H1 (cell line): ENCODE results near the gene LCORL. TPM values are rescaled to one million over a fixed set of nuclear protein-coding genes. Genes with fewer than 3 reads are reported as not detected.

ENCODE experiments used
- CTCF ChIA-PET: fragments of 300-600 bp; sonication (Branson Sonifier 250); formaldehyde crosslinking; loops from one replicate; lab custom pipeline; 2021; ENCODE audit not compliant: partially characterized antibody; lab: Charles Lee
- POLR2A ChIA-PET: fragments of 300-600 bp; sonication (Branson Sonifier 250); formaldehyde crosslinking; loops from one replicate; lab custom pipeline; 2021; ENCODE audit warnings: inconsistent platforms; ENCODE audit not compliant: partially characterized antibody; lab: Charles Lee
- DNase-seq, 2 experiments: peaks; one replicate each; pipeline versions ENCODE4 v3.0.0 to v3.0.0-alpha.2; 2010 to 2022; ENCODE audit warnings: low spot score in 2 of 2, low read depth in 1 of 2, mixed read lengths in 1 of 2
- FAIRE-seq: peaks from 2 replicates; lab custom pipeline; 2011; peaks lifted over from hg19 to GRCh38; lab: Jason Lieb, UNC
- H2AFZ ChIP-seq: 2 replicates; pipeline ENCODE4 v1.8.1; 2012; ENCODE audit warnings: low read length, inconsistent platforms
- H2AK5ac ChIP-seq: 2 replicates; pipeline ENCODE4 v1.6.1; 2013; ENCODE audit warnings: low read depth, low read length
- H2BK120ac ChIP-seq: replicated peaks from 2 replicates; pipeline ENCODE3; 2013; ENCODE audit warnings: low read depth, low read length, inconsistent platforms
- H2BK12ac ChIP-seq: 2 replicates; pipeline ENCODE4 v1.6.1; 2013; ENCODE audit warnings: low read depth, low read length
- H2BK15ac ChIP-seq: 2 replicates; pipeline ENCODE4 v1.6.1; 2013; ENCODE audit warnings: low read length
- H2BK20ac ChIP-seq: 2 replicates; pipeline ENCODE4 v1.6.1; 2013; ENCODE audit warnings: low read length
- H2BK5ac ChIP-seq: 2 replicates; pipeline ENCODE4 v1.6.1; 2013; ENCODE audit warnings: low read depth, low read length
- H3K14ac ChIP-seq: 2 replicates; pipeline ENCODE4 v1.6.1; 2013; ENCODE audit warnings: inconsistent platforms; ENCODE audit not compliant: insufficient read length
- H3K18ac ChIP-seq: 2 replicates; pipeline ENCODE4 v1.6.1; 2013; ENCODE audit warnings: low read length; ENCODE audit errors: extremely low read depth
- H3K23ac ChIP-seq: 2 replicates; pipeline ENCODE4 v1.6.1; 2013; ENCODE audit warnings: inconsistent platforms; ENCODE audit not compliant: insufficient read length
- H3K23me2 ChIP-seq: 2 replicates; pipeline ENCODE4 v1.6.1; 2013; ENCODE audit warnings: low read depth, low read length
- H3K27ac ChIP-seq: 2 replicates; pipeline ENCODE4 v1.6.1; 2011; ENCODE audit warnings: low read depth, low read length, inconsistent platforms
- H3K27me3 ChIP-seq, 4 experiments: replicated peaks in 1 of 4; 1 replicate in 1 of 4; 2 replicates in 3 of 4; pipeline versions ENCODE4 v1.6.1 to v1.8.1; 2011 to 2013; ENCODE audit warnings: low read length in 3 of 4, mild to moderate bottlenecking in 3 of 4, inconsistent platforms in 2 of 4, mixed read lengths in 2 of 4, moderate library complexity in 1 of 4; ENCODE audit not compliant: control insufficient read depth in 3 of 4, insufficient read depth in 3 of 4; ENCODE audit errors: extremely low read depth in 1 of 4
- H3K36me3 ChIP-seq, 4 experiments: 2 replicates each; pipeline versions ENCODE4 v1.6.1 to v1.8.1; 2011 to 2013; ENCODE audit warnings: mild to moderate bottlenecking in 4 of 4, low read length in 3 of 4, moderate library complexity in 2 of 4, control low read depth in 1 of 4, inconsistent platforms in 1 of 4; ENCODE audit not compliant: insufficient read depth in 4 of 4, control insufficient read depth in 2 of 4
- H3K4ac ChIP-seq: replicated peaks from 2 replicates; pipeline ENCODE3; 2013; ENCODE audit warnings: low read length, low read depth, mixed read lengths, inconsistent platforms; ENCODE audit not compliant: insufficient read length
- H3K4me1 ChIP-seq, 4 experiments: replicated peaks in 1 of 4; 1 replicate in 1 of 4; 2 replicates in 3 of 4; pipeline versions ENCODE4 v1.6.1 to v1.8.1; 2011 to 2013; ENCODE audit warnings: low read length in 3 of 4, inconsistent platforms in 2 of 4, mixed read lengths in 1 of 4; ENCODE audit not compliant: insufficient read depth in 4 of 4, control insufficient read depth in 3 of 4
- H3K4me2 ChIP-seq, 2 experiments: 2 replicates each; pipeline versions ENCODE4 v1.6.1 to v1.8.1; 2011 to 2013; ENCODE audit warnings: low read depth in 2 of 2, low read length in 2 of 2, control low read depth in 1 of 2, inconsistent platforms in 1 of 2, mild to moderate bottlenecking in 1 of 2; ENCODE audit not compliant: insufficient read depth in 1 of 2
- H3K4me3 ChIP-seq, 4 experiments: fragments of 200-600, 300-600 bp in 1 of 4; sonication (generic), shearing (Covaris generic), sonication (Bioruptor Twin) in 1 of 4; 2 replicates each; pipeline versions ENCODE4 v1.5.1 to v1.8.1; 2011 to 2016; ENCODE audit warnings: low read length in 4 of 4, low read depth in 3 of 4, control low read depth in 2 of 4, inconsistent platforms in 2 of 4, mild to moderate bottlenecking in 2 of 4, mixed read lengths in 1 of 4, moderate library complexity in 1 of 4; ENCODE audit not compliant: insufficient read depth in 2 of 4; ENCODE audit errors: extremely low read depth in 1 of 4
- H3K56ac ChIP-seq: replicated peaks from 2 replicates; pipeline ENCODE3; 2013; ENCODE audit warnings: low read depth, mild to moderate bottlenecking, mixed read lengths, low read length, inconsistent platforms; ENCODE audit not compliant: insufficient read length
- H3K79me1 ChIP-seq: 2 replicates; pipeline ENCODE4 v1.6.1; 2013; ENCODE audit warnings: low read depth, low read length, control low read depth
- H3K79me2 ChIP-seq, 2 experiments: 2 replicates each; pipeline versions ENCODE4 v1.6.1 to v1.8.1; 2012 to 2013; ENCODE audit warnings: low read length in 2 of 2, mild to moderate bottlenecking in 2 of 2, inconsistent platforms in 1 of 2; ENCODE audit not compliant: insufficient read depth in 2 of 2, control insufficient read depth in 1 of 2
- H3K9ac ChIP-seq, 4 experiments: replicated peaks in 1 of 4; 1 replicate in 1 of 4; 2 replicates in 3 of 4; pipeline versions ENCODE4 v1.6.1 to v1.8.1; 2011 to 2013; ENCODE audit warnings: low read depth in 3 of 4, low read length in 3 of 4, control low read depth in 2 of 4, mild to moderate bottlenecking in 2 of 4, moderate library complexity in 2 of 4, inconsistent platforms in 1 of 4; ENCODE audit errors: extremely low read depth in 1 of 4
- H3K9me3 ChIP-seq, 2 experiments: 2 replicates each; pipeline versions ENCODE4 v1.6.1 to v1.8.1; 2012 to 2013; ENCODE audit warnings: mild to moderate bottlenecking in 2 of 2, moderate library complexity in 2 of 2, control low read depth in 1 of 2, inconsistent platforms in 1 of 2, low read depth in 1 of 2, low read length in 1 of 2, mixed read lengths in 1 of 2; ENCODE audit not compliant: insufficient read depth in 2 of 2
- H4K20me1 ChIP-seq, 2 experiments: replicated peaks in 1 of 2; 2 replicates each; pipeline versions ENCODE3 to v1.8.1; 2011 to 2013; ENCODE audit warnings: inconsistent platforms in 2 of 2, low read length in 2 of 2, mild to moderate bottlenecking in 1 of 2; ENCODE audit not compliant: insufficient read depth in 2 of 2, control insufficient read depth in 1 of 2
- H4K5ac ChIP-seq: 2 replicates; pipeline ENCODE4 v1.6.1; 2013; ENCODE audit warnings: low read length, low read depth, mixed read lengths, inconsistent platforms; ENCODE audit not compliant: insufficient read length
- H4K8ac ChIP-seq: 2 replicates; pipeline ENCODE4 v1.8.0; 2013; ENCODE audit warnings: mild to moderate bottlenecking, moderate library complexity, low read length, inconsistent platforms; ENCODE audit not compliant: insufficient read depth; ENCODE audit errors: extremely low read depth
- H4K91ac ChIP-seq: replicated peaks from 2 replicates; pipeline ENCODE3; 2013; ENCODE audit warnings: low read length, mixed read lengths, inconsistent platforms; ENCODE audit not compliant: insufficient read length
- CEBPB ChIP-seq: IDR thresholded peaks from 2 replicates; pipeline ENCODE4 v1.6.1; 2012; ENCODE audit warnings: low read depth, low read length
- EGR1 ChIP-seq: IDR thresholded peaks from 2 replicates; pipeline ENCODE4 v1.6.1; 2011; ENCODE audit warnings: low read depth, low read length, borderline replicate concordance
- JUND ChIP-seq: IDR thresholded peaks from 2 replicates; pipeline ENCODE4 v1.6.1; 2011; ENCODE audit warnings: mild to moderate bottlenecking, improper control_type of control experiment, low read length
- POLR2A ChIP-seq, 2 experiments: IDR thresholded peaks; 1 replicate in 1 of 2; 2 replicates in 1 of 2; pipeline ENCODE4 v1.6.1; 2011; ENCODE audit warnings: low read depth in 2 of 2, low read length in 2 of 2, mild to moderate bottlenecking in 2 of 2; ENCODE audit errors: control extremely low read depth in 1 of 2
- POU5F1 ChIP-seq: IDR thresholded peaks from 2 replicates; pipeline ENCODE4 v1.6.1; 2011; ENCODE audit warnings: low read depth, mild to moderate bottlenecking, low read length, moderate library complexity
- WGBS, 2 experiments: shearing (Covaris generic) in 1 of 2; methylation state at CpG; one replicate each; pipeline versions ENCODE4 v1.1.6 to v1.1.7; 2013 to 2015; ENCODE audit warnings: low lambda C conversion rate in 2 of 2, mixed read lengths in 2 of 2, inconsistent platforms in 1 of 2, low coverage in 1 of 2, missing lambda C conversion rate in 1 of 2; ENCODE audit not compliant: insufficient replicate concordance in 2 of 2, insufficient coverage in 1 of 2, insufficient read length in 1 of 2; ENCODE audit errors: extremely low coverage in 1 of 2, missing lambda C conversion rate in 1 of 2; 5-methylcytosine and 5-hydroxymethylcytosine counted together
- polyA plus RNA-seq, 7 experiments: library from polyadenylated mRNA; depleted of rRNA in 3 of 7; stranded (reverse) in 5 of 7; unstranded in 2 of 7; fragments of >200 nt in 5 of 7; fragments of 200-250 nt in 2 of 7; gene quantifications; 1 replicate in 5 of 7; 2 replicates in 1 of 7; 4 replicates in 1 of 7; pipeline versions ENCODE4 v1.2.1 to v1.2.3, GENCODE V29; 2011 to 2013; ENCODE audit warnings: missing spikeins in 2 of 7, mixed read lengths in 2 of 7
- total RNA-seq: library from RNA; stranded (reverse); fragmentation: NEBNext Ultra II Directional; extraction: Animal tissue kit (Norgen Biotek cat#: 25700); gene quantifications from 2 replicates; pipeline ENCODE4 v1.2.1, GENCODE V29; 2021

LCORL gene
- total and polyA plus RNA-seq, 2 of the 8 experiments (the other 6 are each of a cell fraction or from before 2014, with no cell fraction given), result 2.2 to 19.2 TPM

- Histone ChIP-seq H3K56ac (no peak overlapping the region), H4K8ac (no peak overlapping the region), H3K79me2 (peaks cover 10 to 76% of the 10 kb centered on the region in 2 experiments), H3K9ac (no peak overlapping the region), H4K91ac (no peak overlapping the region), H2BK12ac (no peak overlapping the region), H2BK20ac (no peak overlapping the region), H3K36me3 (peaks cover 15 to 38% (median 31%) of the 10 kb centered on the region in 4 experiments), H3K4ac (no peak overlapping the region), H3K4me3 (no peak overlapping the region), H4K20me1 (peaks cover 15 to 25% of the 10 kb centered on the region in 2 experiments), H3K9me3 (no peaks in the 10 kb centered on the region), H2AK5ac (no peak overlapping the region), H3K4me1 (peaks cover 2 to 6% (median 4%) of the 10 kb centered on the region in 4 experiments; a peak in 5 of 7 replicates), H2BK15ac (no peak overlapping the region), H3K23ac (no peak overlapping the region), H2BK120ac (no peak overlapping the region), H3K79me1 (peaks cover 4% of the 10 kb centered on the region; the same call in 1 of the 2 replicates), H4K5ac (no peak overlapping the region), H3K4me2 (no peak overlapping the region), H3K14ac (no peak overlapping the region), H2AFZ (no peak overlapping the region), H3K27me3 (no peaks in the 10 kb centered on the region), H3K27ac (no peak overlapping the region), H2BK5ac (no peak overlapping the region), H3K18ac (no peak overlapping the region), H3K23me2 (0 out of 2 replicates have a peak, but pooled peaks cover 2% of the 10 kb centered on the region)
- DNase-seq (no peak), FAIRE-seq (no peak)
- ChIA-PET CTCF (interaction anchor here (0.6 to 1.6 kb wide), 6 partner anchors 11 to 921 kb away, joined by 3 to 5 read pairs (median 4); no protein-coding TSS in a partner anchor), POLR2A (no interaction called here)
- TF ChIP-seq EGR1 (no peak), CEBPB (no peak), POLR2A (IDR thresholded peaks at IDR 0.05; ENCODE audit: control extremely low read depth in 1 of 2, low read depth in 2 of 2, low read length in 2 of 2) (no peak), JUND (no peak), POU5F1 (no peak)
- 95% methylated on average over 3 of the region's 3 CpGs; no CpG with 5 or more reads in 1 of the 2 experiments for WGBS, 2 experiments
Measured at GRCh38 chr4:17805580-17806155, 215.9 kb downstream of the LCORL start.
